ENCODE measurements around the gene RHOT2. TPM values are rescaled to one million over a fixed set of nuclear protein-coding genes. Genes with fewer than 3 reads are reported as not detected.

RHOT2 gene
- total RNA-seq, 4 donors from 2014 or later: 50.2 to 64.0 (median 55.0) TPM

DNA sequence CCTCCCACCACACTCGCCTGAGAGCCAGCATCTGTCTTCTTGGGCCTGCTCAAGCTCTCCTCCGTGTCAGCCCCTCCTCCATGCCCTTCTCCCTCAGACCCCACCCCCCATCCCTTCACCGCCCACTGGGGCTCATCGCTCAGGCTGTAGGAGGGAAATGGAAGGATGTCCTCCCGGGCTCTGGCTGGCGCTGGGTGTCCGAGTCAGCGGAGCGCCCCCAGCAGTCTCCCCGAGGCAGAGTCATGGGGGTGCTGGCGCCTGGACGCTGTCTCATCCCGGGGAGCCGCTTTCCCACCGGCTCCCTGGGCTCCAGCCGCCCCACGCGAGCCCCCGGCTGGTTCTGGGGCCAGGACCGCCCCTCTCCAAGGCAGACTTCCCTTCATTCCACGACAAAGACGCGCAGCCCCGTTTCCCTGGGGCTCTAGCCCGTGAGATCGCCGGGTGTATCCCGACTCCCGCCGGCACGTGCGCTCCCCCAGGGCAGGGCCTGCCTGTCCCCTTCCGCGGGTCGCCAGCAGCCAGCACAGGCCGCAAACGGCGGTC is 52.6 kb downstream of the RHOT2 start:
- peak; percentile 11 for ATAC-seq
- Histone ChIP-seq H3K4me3 (peak overlapping the region; percentile 48 to 82), H3K36me3 (peaks cover 0 to 15% of the 10 kb centered on the region in 2 donors), H3K4me1 (peaks cover 0 to 56% (median 27%) of the 10 kb centered on the region in 3 donors), H3K9me3 (no peaks in the 10 kb centered on the region), H3K27me3 (peaks cover 15% of the 10 kb centered on the region), H3K27ac (peak overlapping the region; percentile 41 to 89 (median 88))
- TF ChIP-seq POLR2A (IDR thresholded peaks at IDR 0.05): no peak
- TF ChIP-seq EP300 (IDR thresholded peaks at IDR 0.05): no peak
- TF ChIP-seq, protein P1, sequence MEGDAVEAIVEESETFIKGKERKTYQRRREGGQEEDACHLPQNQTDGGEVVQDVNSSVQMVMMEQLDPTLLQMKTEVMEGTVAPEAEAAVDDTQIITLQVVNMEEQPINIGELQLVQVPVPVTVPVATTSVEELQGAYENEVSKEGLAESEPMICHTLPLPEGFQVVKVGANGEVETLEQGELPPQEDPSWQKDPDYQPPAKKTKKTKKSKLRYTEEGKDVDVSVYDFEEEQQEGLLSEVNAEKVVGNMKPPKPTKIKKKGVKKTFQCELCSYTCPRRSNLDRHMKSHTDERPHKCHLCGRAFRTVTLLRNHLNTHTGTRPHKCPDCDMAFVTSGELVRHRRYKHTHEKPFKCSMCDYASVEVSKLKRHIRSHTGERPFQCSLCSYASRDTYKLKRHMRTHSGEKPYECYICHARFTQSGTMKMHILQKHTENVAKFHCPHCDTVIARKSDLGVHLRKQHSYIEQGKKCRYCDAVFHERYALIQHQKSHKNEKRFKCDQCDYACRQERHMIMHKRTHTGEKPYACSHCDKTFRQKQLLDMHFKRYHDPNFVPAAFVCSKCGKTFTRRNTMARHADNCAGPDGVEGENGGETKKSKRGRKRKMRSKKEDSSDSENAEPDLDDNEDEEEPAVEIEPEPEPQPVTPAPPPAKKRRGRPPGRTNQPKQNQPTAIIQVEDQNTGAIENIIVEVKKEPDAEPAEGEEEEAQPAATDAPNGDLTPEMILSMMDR (IDR thresholded peaks at IDR 0.05): no peak
- no peak for TF ChIP-seq POLR2AphosphoS5 (IDR thresholded peaks at IDR 0.05)
- WGBS, 2 donors (ENCODE audit: low coverage in 1 of 2): 0% methylated on average over 1 of the region's 38 CpGs; no CpG with 5 or more reads in 1 of the 2 donors

GRCh38 chr16:720990-721764 is 53.2 kb downstream of the RHOT2 start, which contains the start of gene ANTKMT:
Gene ANTKMT, plus strand, starts transcription at chr16:721146. Its CDS starts 129 bp downstream, at chr16:721275.
- Histone ChIP-seq H3K4me1 (peaks cover 0 to 55% (median 22%) of the 10 kb centered on the region in 3 donors), H3K27me3 (peaks cover 22% of the 10 kb centered on the region), H3K27ac (peak within 1 kb of the TSS; percentile 41 to 89 (median 88)), H3K9me3 (no peaks in the 10 kb centered on the region), H3K4me3 (peak within 1 kb of the TSS; percentile 48 to 82), H3K36me3 (peaks cover 0 to 15% of the 10 kb centered on the region in 2 donors)
- ATAC-seq: peak; percentile 88
- no CpG with 5 or more reads among the region's 106 CpGs for WGBS, 2 donors (ENCODE audit: low coverage in 1 of 2)
- TF ChIP-seq, protein P1 (IDR thresholded peaks at IDR 0.05): peak in 3 of 4 experiments; percentile 40 to 48 (median 46)
- TF ChIP-seq POLR2AphosphoS5 (IDR thresholded peaks at IDR 0.05) (peak; percentile 53), EP300 (IDR thresholded peaks at IDR 0.05) (no peak), POLR2A (IDR thresholded peaks at IDR 0.05) (peak; percentile 84 to 88)

DNA sequence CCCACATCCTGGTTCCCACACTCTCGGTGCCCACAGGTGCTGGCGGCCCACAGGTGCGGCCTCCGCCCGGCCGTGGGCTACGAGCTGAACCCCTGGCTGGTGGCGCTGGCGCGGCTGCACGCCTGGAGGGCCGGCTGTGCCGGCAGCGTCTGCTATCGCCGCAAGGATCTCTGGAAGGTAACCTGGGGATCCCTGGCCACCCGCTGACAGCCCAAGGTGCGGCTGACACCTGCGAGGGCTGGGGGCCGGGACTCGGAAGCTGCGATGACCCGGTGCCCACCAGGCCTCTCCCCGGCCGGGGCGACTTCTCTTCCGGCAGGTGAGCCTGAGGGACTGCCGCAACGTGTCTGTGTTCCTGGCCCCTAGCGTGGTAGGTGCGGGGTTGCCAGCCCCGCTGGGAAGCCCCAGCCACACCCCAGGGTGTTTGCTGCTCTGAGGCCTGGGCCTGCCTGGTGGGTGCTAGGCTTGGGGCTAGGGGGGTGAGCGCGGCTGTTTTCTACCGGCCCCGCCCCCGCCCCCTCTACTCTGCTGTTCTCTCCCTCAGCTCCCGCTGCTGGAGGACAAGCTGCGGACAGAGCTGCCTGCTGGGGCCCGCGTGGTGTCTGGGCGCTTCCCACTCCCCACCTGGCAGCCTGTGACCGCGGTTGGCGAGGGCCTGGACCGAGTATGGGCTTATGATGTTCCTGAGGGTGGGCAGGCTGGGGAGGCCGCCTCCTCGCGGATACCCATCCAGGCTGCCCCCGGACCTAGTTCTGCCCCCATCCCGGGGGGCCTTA is 54.0 kb downstream of the RHOT2 start:
- no peak for TF ChIP-seq POLR2A (IDR thresholded peaks at IDR 0.05)
- no peak for TF ChIP-seq EP300 (IDR thresholded peaks at IDR 0.05)
- TF ChIP-seq, protein P1 (IDR thresholded peaks at IDR 0.05): no peak
- TF ChIP-seq POLR2AphosphoS5 (IDR thresholded peaks at IDR 0.05): no peak
- Histone ChIP-seq H3K4me3 (peak overlapping the region; percentile 48 to 82), H3K27ac (peak overlapping the region in 3 of 4 donors; percentile 88 to 89 (median 89)), H3K9me3 (no peaks in the 10 kb centered on the region), H3K36me3 (peaks cover 0 to 12% of the 10 kb centered on the region in 2 donors), H3K4me1 (peaks cover 0 to 55% (median 20%) of the 10 kb centered on the region in 3 donors), H3K27me3 (peaks cover 29% of the 10 kb centered on the region)
- WGBS, 2 donors (ENCODE audit: low coverage in 1 of 2): no CpG with 5 or more reads among the region's 51 CpGs
- ATAC-seq: no peak

DNA sequence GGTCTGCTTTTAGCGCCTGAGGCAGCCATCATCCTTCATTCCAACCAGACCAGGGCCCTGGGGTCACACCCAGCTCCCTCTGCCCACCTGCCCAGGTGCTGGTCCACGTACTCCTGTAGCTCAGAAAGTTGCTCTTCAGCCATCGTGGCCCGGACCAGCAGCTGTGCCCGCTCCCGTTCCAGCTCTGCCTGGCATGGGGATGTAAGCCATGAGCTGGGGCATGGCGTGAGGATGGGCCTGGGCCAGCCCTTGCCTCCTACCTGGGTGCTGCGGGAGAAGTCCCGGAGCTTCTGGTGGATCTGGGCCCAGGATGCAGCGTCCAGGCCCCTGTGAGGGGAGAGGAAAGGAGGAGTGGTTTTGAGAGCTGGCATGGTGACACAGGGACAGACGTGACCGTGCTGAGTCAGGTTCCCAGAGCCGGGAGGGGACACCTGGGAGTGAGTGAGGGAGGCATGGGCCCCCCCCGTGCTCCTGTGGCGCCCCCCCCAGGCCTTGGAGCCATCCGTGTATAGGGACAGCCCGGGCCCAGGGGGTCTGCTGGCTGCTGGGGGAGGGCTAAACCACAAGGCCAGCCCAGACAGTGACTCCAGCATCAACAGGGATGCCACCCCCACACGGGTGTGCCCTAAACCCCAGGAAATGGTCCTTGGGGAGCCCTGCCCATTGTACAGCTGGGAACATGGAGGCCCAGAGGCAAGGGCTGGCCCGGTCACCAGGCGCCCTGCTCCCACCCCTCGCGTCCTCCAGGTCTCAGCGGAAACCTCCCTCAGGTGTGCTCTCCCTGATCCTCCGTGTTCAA is 55.1 kb downstream of the RHOT2 start:
- H3K27me3 ChIP-seq: peaks cover 40% of the 10 kb centered on the region
- ATAC-seq: no peak
- peaks cover 0 to 8% of the 10 kb centered on the region in 2 donors for H3K36me3 ChIP-seq
- no peak overlapping the region for H3K27ac ChIP-seq
- H3K4me3 ChIP-seq: no peak overlapping the region
- TF ChIP-seq, protein P1 (IDR thresholded peaks at IDR 0.05): no peak
- TF ChIP-seq EP300 (IDR thresholded peaks at IDR 0.05): no peak
- TF ChIP-seq POLR2AphosphoS5 (IDR thresholded peaks at IDR 0.05): no peak
- TF ChIP-seq POLR2A (IDR thresholded peaks at IDR 0.05): no peak
- peaks cover 0 to 57% (median 27%) of the 10 kb centered on the region in 3 donors for H3K4me1 ChIP-seq
- no peaks in the 10 kb centered on the region for H3K9me3 ChIP-seq
- 50% methylated on average over 2 of the region's 24 CpGs; no CpG with 5 or more reads in 1 of the 2 donors for WGBS, 2 donors (ENCODE audit: low coverage in 1 of 2)
